A549 (cell line): ENCODE measurements around the gene DPEP3.

Experiments
- CHD4 ChIP-seq: fragments of 200-600 bp; sonication (generic); IDR thresholded peaks from 2 replicates; pipeline ENCODE4 v1.6.1; 2016; ENCODE audit warnings: antibody characterized with exemption, mild to moderate bottlenecking, borderline replicate concordance
- JUNB ChIP-seq: fragments of >200 bp; sonication (Bioruptor Twin); formaldehyde crosslinking; IDR thresholded peaks from 2 replicates; pipeline ENCODE4 v1.6.1; 2016
- POLR2A ChIP-seq: IDR thresholded peaks from 2 replicates; pipeline ENCODE4 v1.6.1; 2012; ENCODE audit warnings: mild to moderate bottlenecking, low read length

- no peak for TF ChIP-seq POLR2A
- TF ChIP-seq CHD4: no peak
- no peak for TF ChIP-seq JUNB
Observed at GRCh38 chr16:67961551-67961957, 18.7 kb downstream of the DPEP3 start.
